ENCODE measurements around the gene IDI1. TPM values are rescaled to one million over a fixed set of nuclear protein-coding genes. Genes with fewer than 3 reads are reported as not detected.

Gene IDI1
- total RNA-seq, 1 experiment from 2014 or later = 47.2 TPM

DNA sequence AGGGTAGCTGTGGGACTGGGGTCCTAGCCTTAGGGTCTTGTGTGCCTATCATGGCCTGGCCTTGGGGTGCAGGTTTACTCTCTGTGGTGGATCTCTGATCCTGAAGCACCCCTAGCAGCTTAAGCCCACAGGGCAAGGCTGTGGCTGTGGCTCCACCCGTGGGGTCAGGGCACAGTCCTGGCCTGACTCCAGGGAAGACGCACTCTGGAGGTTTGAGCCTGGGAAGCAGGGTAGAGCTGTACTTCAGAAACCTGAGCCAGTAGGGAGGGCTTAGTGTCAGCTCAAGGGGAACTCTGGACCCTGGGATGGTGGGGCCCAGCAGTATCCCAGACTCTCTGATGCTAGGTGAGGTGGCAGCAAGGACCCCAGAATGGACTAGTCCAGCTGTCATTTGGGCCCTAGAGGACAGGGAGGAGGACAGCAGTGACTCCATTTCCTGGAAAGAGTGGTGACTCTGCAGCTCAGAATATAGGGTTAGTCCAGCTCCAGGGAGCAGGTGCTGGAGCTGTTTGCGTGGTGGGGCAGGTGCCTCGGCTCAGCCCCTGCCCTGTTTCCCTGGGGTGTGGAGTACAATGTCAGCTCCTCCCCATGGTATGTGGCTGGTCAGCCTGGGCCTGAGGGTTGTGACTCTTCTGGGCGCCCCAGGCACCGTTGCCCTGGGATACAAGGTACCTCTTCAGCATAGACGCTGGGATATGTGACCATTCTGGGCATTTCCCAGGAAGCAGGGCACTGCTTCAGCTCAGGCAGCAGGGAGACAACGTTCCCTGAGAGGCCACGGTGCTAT is 44.8 kb downstream of the IDI1 start:
- peaks cover 90% of the 10 kb centered on the region for H3K36me3 Mint-ChIP-seq
- no peak for DNase-seq (ENCODE audit: low spot score)
- CTCF ChIA-PET = no interaction called here
- POLR2A ChIA-PET = no interaction called here
- no peak overlapping the region for H3K4me3 Mint-ChIP-seq
- TF ChIP-seq, protein P1, sequence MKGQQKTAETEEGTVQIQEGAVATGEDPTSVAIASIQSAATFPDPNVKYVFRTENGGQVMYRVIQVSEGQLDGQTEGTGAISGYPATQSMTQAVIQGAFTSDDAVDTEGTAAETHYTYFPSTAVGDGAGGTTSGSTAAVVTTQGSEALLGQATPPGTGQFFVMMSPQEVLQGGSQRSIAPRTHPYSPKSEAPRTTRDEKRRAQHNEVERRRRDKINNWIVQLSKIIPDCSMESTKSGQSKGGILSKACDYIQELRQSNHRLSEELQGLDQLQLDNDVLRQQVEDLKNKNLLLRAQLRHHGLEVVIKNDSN (CRISPR knock-in tag; IDR thresholded peaks at IDR 0.05) = no peak
- TF ChIP-seq TCF7 (CRISPR knock-in tag; IDR thresholded peaks at IDR 0.05; ENCODE audit: low read depth) = no peak
- no peak for TF ChIP-seq CREB1 (CRISPR knock-in tag; IDR thresholded peaks at IDR 0.05)
- no peaks in the 10 kb centered on the region for H3K4me1 Mint-ChIP-seq
- no peak for ATAC-seq
- H3K27ac Mint-ChIP-seq = no peak overlapping the region
- H3K9me3 Mint-ChIP-seq = no peaks in the 10 kb centered on the region
- no peaks in the 10 kb centered on the region for H3K27me3 Mint-ChIP-seq (ENCODE audit: low read depth)

GRCh38 chr10:1002425-1003006 is 46.4 kb downstream of the IDI1 start:
- POLR2A ChIA-PET = no interaction called here

GRCh38 chr10:997266-998022 is 51.5 kb downstream of the IDI1 start:
- no peak overlapping the region for H3K4me3 Mint-ChIP-seq
- CTCF ChIA-PET = no interaction called here
- H3K9me3 Mint-ChIP-seq = no peaks in the 10 kb centered on the region

More at GRCh38 chr10:1002425-1003006, 46.4 kb downstream of the IDI1 start:
- Mint-ChIP-seq H3K27ac (no peak overlapping the region), H3K36me3 (peaks cover 90% of the 10 kb centered on the region), H3K27me3 (ENCODE audit: low read depth) (no peaks in the 10 kb centered on the region), H3K9me3 (no peaks in the 10 kb centered on the region), H3K4me3 (no peak overlapping the region), H3K4me1 (no peaks in the 10 kb centered on the region)
- DNase-seq (ENCODE audit: low spot score) = no peak
- ATAC-seq = no peak
- no peak for TF ChIP-seq ZNF416 (CRISPR knock-in tag; IDR thresholded peaks at IDR 0.05)
- 0 out of 2 replicates have a peak, but pooled peaks have one; percentile 61 for TF ChIP-seq ZNF317 (CRISPR knock-in tag; IDR thresholded peaks at IDR 0.05; ENCODE audit: borderline replicate concordance, low read depth)
- TF ChIP-seq JUN (CRISPR knock-in tag; IDR thresholded peaks at IDR 0.05) = no peak
- no peak for TF ChIP-seq ZNF671 (CRISPR knock-in tag; IDR thresholded peaks at IDR 0.05)
- CTCF ChIA-PET = no interaction called here

More at GRCh38 chr10:997266-998022, 51.5 kb downstream of the IDI1 start:
- peaks cover 94% of the 10 kb centered on the region for H3K36me3 Mint-ChIP-seq
- no peaks in the 10 kb centered on the region for H3K27me3 Mint-ChIP-seq (ENCODE audit: low read depth)
- DNase-seq (ENCODE audit: low spot score) = no peak
- no peak for ATAC-seq
- H3K4me1 Mint-ChIP-seq = no peaks in the 10 kb centered on the region
- POLR2A ChIA-PET = no interaction called here
- H3K27ac Mint-ChIP-seq = no peak overlapping the region
- TF ChIP-seq NFE2L1 (CRISPR knock-in tag; IDR thresholded peaks at IDR 0.05) = no peak
- TF ChIP-seq GRHL2 (CRISPR knock-in tag; IDR thresholded peaks at IDR 0.05; ENCODE audit: insufficient replicate concordance, severe bottlenecking) = no peak
- TF ChIP-seq ZSCAN18 (CRISPR knock-in tag; IDR thresholded peaks at IDR 0.05) = no peak
- TF ChIP-seq, protein P2, sequence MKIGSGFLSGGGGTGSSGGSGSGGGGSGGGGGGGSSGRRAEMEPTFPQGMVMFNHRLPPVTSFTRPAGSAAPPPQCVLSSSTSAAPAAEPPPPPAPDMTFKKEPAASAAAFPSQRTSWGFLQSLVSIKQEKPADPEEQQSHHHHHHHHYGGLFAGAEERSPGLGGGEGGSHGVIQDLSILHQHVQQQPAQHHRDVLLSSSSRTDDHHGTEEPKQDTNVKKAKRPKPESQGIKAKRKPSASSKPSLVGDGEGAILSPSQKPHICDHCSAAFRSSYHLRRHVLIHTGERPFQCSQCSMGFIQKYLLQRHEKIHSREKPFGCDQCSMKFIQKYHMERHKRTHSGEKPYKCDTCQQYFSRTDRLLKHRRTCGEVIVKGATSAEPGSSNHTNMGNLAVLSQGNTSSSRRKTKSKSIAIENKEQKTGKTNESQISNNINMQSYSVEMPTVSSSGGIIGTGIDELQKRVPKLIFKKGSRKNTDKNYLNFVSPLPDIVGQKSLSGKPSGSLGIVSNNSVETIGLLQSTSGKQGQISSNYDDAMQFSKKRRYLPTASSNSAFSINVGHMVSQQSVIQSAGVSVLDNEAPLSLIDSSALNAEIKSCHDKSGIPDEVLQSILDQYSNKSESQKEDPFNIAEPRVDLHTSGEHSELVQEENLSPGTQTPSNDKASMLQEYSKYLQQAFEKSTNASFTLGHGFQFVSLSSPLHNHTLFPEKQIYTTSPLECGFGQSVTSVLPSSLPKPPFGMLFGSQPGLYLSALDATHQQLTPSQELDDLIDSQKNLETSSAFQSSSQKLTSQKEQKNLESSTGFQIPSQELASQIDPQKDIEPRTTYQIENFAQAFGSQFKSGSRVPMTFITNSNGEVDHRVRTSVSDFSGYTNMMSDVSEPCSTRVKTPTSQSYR (CRISPR knock-in tag; IDR thresholded peaks at IDR 0.05) = no peak
